Erythroblast (primary cell): Measurements from ENCODE around the gene GPX3.

ENCODE experiments used
- GATA1 ChIP-seq: IDR thresholded peaks from 2 replicates; pipeline ENCODE4 v1.6.1; 2011; ENCODE audit warnings: low read depth, mild to moderate bottlenecking, control low read depth, low read length, moderate library complexity
- POLR2A ChIP-seq: IDR thresholded peaks from 2 replicates; pipeline ENCODE4 v1.6.1; 2011; ENCODE audit warnings: mild to moderate bottlenecking, low read length

DNA sequence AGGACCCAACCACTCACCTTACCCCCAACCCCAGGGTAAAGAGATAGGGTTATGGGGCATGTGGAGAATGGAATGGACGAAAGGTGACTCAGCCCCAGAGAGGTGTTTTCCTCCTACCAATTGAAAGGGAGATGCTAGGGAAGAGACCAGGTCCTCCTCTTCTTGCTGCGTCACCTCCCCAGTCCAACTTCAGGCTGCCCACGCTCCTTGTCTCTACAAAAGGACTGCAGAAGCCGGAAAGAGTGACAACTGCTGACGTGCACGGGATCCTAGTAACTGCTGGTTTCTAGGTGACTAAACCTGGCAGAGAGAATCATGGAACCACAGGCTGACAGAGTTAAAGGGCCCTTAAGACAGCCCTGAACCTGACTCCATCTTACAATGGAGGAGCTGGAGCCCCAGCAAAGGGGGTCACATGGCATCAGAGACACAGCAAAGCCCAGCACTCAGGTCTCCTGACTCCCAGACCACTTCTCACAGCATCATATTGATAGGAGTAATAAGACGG lies 2.2 kb downstream of the GPX3 start:
- TF ChIP-seq POLR2A (no peak), GATA1 (no peak)
